HT1080 (cell line): ENCODE results near the gene CFHR1. TPM values are rescaled to one million over a fixed set of nuclear protein-coding genes. Genes with fewer than 3 reads are reported as not detected.

Source experiments
- DNase-seq: peaks from one replicate; pipeline ENCODE4 v3.0.0-alpha.2; 2015; ENCODE audit warnings: low read depth
- total RNA-seq: library from RNA; depleted of rRNA; stranded (reverse); fragments of >200 nt; shearing (Covaris generic); gene quantifications from 2 replicates; pipeline ENCODE4 v1.2.3, GENCODE V29; 2014; rRNA removed

Gene CFHR1
- total RNA-seq, 1 experiment from 2014 or later: not detected

- no peak for DNase-seq
Observed at GRCh38 chr1:196875935-196876334, 56.4 kb downstream of the CFHR1 start.

GRCh38 chr1:196877964-196878363 is 58.4 kb downstream of the CFHR1 start:
- DNase-seq: no peak

Other genes starting within 250 kb of the CFHR1 start
- not detected in 2 replicates for gene KCNT2, start 211.3 kb upstream of the CFHR1 start, total RNA-seq
- gene CFH, start 167.7 kb upstream of the CFHR1 start, total RNA-seq: 0.39 and 0.60 TPM in 2 replicates
- 0.20 and 0.76 TPM in 2 replicates for gene CFHR3, start 44.9 kb upstream of the CFHR1 start, total RNA-seq
- gene CFHR4, start 68.3 kb downstream of the CFHR1 start, total RNA-seq: not detected in 2 replicates
- not detected in 2 replicates for gene CFHR2, start 124.0 kb downstream of the CFHR1 start, total RNA-seq
- gene CFHR5, start 157.8 kb downstream of the CFHR1 start, total RNA-seq: not detected in 2 replicates
- not detected in 2 replicates for gene F13B, start 247.5 kb downstream of the CFHR1 start, total RNA-seq